Islet precursor cell (in vitro differentiated cells): ENCODE results near the gene CMC1.
"Not testable (repeated sequence)": the region's sequence is repeated elsewhere in the genome, so short reads cannot be mapped to it uniquely, and the experiment has no call there.

ENCODE experiments used
- DNase-seq: peaks from one replicate; pipeline ENCODE4 v3.0.0-alpha.2; 2018

The CMC1 gene, protein sequence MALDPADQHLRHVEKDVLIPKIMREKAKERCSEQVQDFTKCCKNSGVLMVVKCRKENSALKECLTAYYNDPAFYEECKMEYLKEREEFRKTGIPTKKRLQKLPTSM

GRCh38 chr3:28241221-28242160, at the start of gene CMC1:
Gene CMC1 (plus strand): TSS chr3:28241619. CDS start chr3:28241794, 175 bp downstream.
- DNase-seq = peak; percentile 99

DNA sequence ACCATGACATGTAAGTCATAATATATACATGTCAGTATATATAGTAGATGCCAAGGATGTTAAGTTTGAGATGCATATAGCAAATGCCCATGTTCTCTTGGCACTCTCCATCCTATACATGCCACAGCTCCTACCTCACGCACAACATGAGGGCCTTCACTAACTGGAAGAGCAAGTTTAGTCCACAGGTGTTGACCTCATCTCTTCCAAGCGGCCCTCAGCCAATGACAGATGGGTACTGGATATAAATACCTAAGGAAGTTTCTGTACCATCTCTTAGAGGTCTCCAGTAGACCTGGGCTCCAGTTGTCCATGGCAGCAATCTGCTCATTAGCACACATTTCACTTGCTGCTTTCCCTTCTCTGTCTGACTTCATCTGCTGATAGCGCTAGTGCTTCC, 43.3 kb upstream of the CMC1 start:
- DNase-seq = no peak

DNA sequence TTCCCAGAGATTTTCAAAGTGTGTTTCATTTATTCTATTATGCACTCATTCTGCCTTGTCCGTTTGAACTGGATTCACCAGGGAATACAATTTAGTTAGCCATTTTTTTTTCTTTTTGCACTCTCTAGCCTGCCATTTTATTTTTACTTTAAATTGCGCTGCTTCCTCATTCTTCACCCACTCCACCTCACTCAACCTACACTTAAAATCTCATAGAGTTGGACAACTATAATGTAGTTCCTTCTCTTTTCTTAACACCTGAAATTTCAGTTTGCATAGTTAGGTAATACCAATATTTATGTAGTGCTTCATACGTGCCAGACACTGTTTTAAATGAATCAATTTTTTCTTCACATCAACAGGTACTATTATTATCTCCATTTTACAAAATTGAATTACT, 42.4 kb upstream of the CMC1 start:
- DNase-seq = no peak

DNA sequence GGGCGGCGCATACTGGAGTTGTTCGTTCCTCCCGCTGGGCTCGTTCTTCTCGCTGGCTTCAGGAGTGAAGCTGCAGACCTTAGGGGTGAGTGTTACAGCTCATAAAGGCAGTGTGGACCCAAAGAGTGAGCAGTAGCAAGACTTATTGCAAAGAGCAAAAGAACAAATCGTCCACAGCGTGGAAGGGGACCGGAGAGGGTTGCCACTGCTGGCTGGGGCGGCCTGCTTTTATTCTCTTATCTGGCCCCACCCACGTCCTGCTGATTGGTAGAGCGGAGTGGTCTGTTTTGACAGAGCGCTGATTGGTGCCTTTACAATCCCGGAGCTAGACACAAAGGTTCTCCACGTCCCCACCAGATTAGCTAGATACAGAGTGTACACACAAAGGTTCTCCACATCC, 41.8 kb upstream of the CMC1 start:
- DNase-seq = not testable (repeated sequence)

GRCh38 chr3:28200366-28200848, 41.0 kb upstream of the CMC1 start:
- DNase-seq = not testable (repeated sequence)

GRCh38 chr3:28206479-28206878, 34.9 kb upstream of the CMC1 start:
- DNase-seq = no peak

DNA sequence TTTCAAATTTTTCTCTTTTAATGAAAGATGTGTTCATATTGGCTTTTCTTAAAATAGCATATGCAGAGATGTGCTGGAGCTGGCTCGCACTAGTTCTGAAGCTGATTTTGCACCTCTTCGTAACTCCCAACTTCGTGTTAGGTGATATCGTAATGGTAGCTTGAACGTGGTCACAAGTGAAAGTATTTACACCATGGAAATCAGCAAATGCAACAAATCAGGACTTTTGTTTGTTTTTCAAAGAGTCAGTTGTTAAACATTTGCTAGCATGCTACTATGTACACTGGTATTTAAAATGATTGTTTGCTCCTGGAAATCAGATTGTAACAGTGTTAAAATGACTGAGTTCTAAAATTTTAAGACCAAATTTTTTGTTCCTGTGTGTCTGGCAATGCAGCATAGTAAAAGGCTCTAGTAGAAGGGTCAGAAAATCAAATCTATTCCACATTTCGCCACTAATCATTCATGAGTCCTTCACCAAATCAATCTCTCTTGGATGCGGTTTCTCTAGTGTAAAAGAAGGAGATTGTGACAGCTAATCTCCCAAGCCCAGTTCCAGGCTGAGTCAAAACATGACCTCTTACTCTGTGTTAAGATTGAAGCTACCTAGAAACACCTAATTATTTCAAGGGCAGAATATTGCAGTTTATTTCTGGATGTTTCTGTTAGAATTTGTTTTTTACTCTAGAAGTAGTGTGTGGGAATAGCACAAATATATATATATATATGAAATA, 34.3 kb upstream of the CMC1 start:
- no peak for DNase-seq

GRCh38 chr3:28210968-28211713, 30.3 kb upstream of the CMC1 start:
- no peak for DNase-seq

DNA sequence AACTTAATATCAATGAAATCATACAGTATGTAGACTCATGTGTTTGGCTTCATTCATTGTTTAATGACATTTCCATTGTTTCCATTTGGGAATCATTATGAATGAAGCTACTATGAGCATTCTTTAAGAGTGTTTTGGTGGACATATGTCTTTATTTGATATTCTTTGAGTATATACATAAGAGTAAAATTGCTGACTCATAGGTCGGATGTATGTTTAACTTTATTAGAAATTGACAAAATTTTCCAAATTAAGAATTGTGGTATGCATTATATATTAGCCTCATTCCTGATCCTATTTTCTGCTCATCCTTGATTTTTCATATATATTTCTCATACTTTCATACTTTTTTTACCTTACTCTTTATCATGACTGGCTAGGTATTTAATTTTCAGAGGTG, 28.7 kb upstream of the CMC1 start:
- no peak for DNase-seq

DNA sequence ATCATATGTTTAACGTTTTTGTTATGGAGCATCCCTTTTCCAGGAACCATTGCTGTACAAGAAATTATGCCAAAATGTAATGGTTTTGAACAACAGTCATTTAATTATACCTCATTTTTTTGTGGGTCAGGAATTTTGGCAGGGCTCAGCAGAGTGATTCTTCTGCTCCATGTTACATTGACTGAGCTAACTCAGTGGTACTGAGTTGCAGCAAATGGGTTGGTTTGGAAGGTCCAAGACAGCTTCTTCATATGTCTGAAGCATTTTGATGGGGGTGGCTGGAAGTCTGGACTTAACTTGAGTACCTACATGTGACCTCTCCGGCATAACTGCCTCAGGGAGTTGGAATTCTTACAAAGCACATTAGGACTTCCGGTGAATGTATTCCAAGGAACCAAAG, 26.0 kb upstream of the CMC1 start:
- no peak for DNase-seq

GRCh38 chr3:28218071-28218916, 23.1 kb upstream of the CMC1 start:
- no peak for DNase-seq

DNA sequence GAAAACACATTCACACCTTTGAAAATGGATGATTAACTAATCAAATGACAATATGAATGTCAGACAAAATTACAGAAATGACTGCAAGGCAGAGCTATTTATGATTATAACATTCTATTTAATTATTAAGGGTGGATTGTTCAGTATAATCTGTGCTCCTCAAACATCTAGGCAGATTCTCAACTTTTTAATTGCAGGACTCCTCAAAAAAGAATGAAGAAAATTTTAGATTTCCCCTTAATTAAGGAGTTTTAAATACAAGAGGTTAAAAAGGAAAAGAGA, 22.6 kb upstream of the CMC1 start:
- no peak for DNase-seq

- DNase-seq = no peak
These were observed 17.0 kb upstream of the CMC1 start for GRCh38 chr3:28224430-28224829.

DNA sequence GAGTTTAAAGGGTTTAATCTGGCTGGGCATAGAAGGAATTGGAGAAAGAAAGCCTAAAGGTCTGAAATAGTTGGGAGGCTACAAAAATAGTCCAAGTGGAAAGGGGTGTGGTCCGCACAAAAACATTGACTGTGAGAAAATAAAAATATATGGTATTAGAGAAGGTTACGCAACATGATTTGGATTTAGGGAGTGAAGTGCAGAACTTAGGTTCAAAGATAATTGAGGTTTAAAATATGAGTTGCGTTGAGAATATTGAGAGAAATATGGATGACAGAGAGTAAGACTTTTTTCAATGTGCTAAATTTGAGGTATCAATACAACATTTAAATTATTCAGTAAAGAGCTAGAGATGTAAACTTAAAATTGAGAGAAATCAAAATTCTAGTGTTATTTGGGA, 15.4 kb upstream of the CMC1 start:
- DNase-seq = no peak

GRCh38 chr3:28228623-28229022, 12.8 kb upstream of the CMC1 start:
- no peak for DNase-seq

DNA sequence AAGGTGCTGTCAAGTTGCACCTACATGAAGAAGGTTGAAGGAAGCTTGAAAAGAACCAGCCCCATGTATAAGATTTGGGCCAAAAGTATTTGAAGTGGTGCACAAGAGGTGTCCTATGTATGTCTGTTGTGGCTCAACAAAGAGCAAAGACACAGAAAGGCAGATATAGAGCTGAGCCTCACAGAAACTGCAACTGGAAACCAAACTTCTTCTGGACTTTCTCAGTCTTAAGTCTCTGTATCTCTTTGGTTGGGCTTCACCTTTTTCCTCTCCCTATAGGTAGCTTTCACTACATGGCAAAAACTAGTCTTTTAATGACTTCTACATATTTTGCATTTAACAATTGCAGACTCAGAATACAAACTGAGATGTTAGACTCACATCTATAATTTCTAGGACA, 8.8 kb upstream of the CMC1 start:
- no peak for DNase-seq

- DNase-seq = no peak
These were observed 7.0 kb upstream of the CMC1 start for GRCh38 chr3:28234454-28234853.

DNA sequence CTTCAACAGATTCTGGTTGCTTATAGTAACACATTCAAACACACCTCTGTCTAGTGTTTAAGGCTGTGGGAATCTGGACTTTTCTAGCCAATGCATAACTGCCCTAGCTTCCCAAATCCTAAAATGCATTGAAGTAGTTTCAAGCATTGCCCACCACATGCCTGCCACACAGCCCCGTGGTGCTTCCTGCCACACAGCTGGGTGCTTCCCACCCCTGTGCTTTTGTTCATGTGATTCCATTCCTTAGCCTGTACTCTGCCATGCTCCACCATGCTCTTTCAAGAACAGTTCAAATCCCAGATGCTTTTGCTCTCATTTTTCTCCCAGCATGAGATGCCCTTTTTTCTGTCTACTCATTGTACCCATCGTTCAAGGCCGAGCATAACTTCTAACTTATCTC, 2.3 kb upstream of the CMC1 start:
- DNase-seq = no peak

GRCh38 chr3:28240441-28240840, 978 bp upstream of the CMC1 start:
- DNase-seq = peak; percentile 61

GRCh38 chr3:28242519-28242918, 1.1 kb downstream of the CMC1 start:
- DNase-seq = no peak

- no peak for DNase-seq
These were observed 2.1 kb downstream of the CMC1 start for GRCh38 chr3:28243424-28244106.

GRCh38 chr3:28244491-28244890, 3.1 kb downstream of the CMC1 start:
- no peak for DNase-seq
